CD14-positive monocyte (primary cell): ENCODE measurements around the gene NACC1. TPM values are rescaled to one million over a fixed set of nuclear protein-coding genes. Genes with fewer than 3 reads are reported as not detected.

Source experiments
- DNase-seq, 3 donors: peaks; one replicate each; pipeline ENCODE4 v3.0.0-alpha.2; 2011 to 2022
- H2AFZ ChIP-seq: 2 replicates; pipeline ENCODE4 v1.6.0; 2012; ENCODE audit warnings: mild to moderate bottlenecking, low read depth, low read length, inconsistent platforms; ENCODE audit not compliant: insufficient read depth, poor library complexity, severe bottlenecking
- H3K27ac ChIP-seq, 2 donors: 1 replicate in 1 of 2; 2 replicates in 1 of 2; pipeline ENCODE4 v1.5.1; 2012 to 2013; ENCODE audit warnings: low read length in 2 of 2, control low read depth in 1 of 2, inconsistent platforms in 1 of 2, low read depth in 1 of 2, mild to moderate bottlenecking in 1 of 2
- H3K27me3 ChIP-seq, 2 donors: one replicate each; pipeline versions ENCODE4 v1.6.0 to v1.6.1; 2011 to 2013; ENCODE audit warnings: low read length in 2 of 2; ENCODE audit not compliant: control insufficient read depth in 2 of 2, insufficient read depth in 2 of 2
- H3K36me3 ChIP-seq, 2 donors: replicated peaks in 1 of 2; 1 replicate in 1 of 2; 2 replicates in 1 of 2; pipeline versions ENCODE4 v1.5.1 to v1.6.1; 2012 to 2013; ENCODE audit warnings: low read length in 2 of 2, control low read depth in 1 of 2, inconsistent platforms in 1 of 2, mild to moderate bottlenecking in 1 of 2; ENCODE audit not compliant: insufficient read depth in 2 of 2, control insufficient read depth in 1 of 2
- H3K4me1 ChIP-seq, 2 donors: 1 replicate in 1 of 2; 2 replicates in 1 of 2; pipeline versions ENCODE4 v1.5.1 to v1.6.1; 2012 to 2013; ENCODE audit warnings: low read length in 2 of 2, control low read depth in 1 of 2, inconsistent platforms in 1 of 2, mild to moderate bottlenecking in 1 of 2, moderate library complexity in 1 of 2; ENCODE audit not compliant: insufficient read depth in 2 of 2, control insufficient read depth in 1 of 2
- H3K4me2 ChIP-seq: replicated peaks from 2 replicates; pipeline ENCODE3; 2012; ENCODE audit warnings: low read length, moderate library complexity, mild to moderate bottlenecking; ENCODE audit not compliant: poor library complexity, severe bottlenecking; ENCODE audit errors: extremely low read depth
- H3K4me3 ChIP-seq, 3 experiments: fragments of 200-600 bp in 1 of 3; sonication (generic) in 1 of 3; replicated peaks in 1 of 3; 1 replicate in 2 of 3; 2 replicates in 1 of 3; pipeline ENCODE4 v1.5.1; 2011 to 2013; ENCODE audit warnings: low read length in 3 of 3, mild to moderate bottlenecking in 3 of 3, control low read depth in 2 of 3, low read depth in 2 of 3, inconsistent platforms in 1 of 3, moderate library complexity in 1 of 3
- H3K79me2 ChIP-seq: 2 replicates; pipeline ENCODE4 v1.6.0; 2012; ENCODE audit warnings: mild to moderate bottlenecking, control low read depth, inconsistent platforms, low read length, moderate library complexity; ENCODE audit not compliant: insufficient read depth
- H3K9ac ChIP-seq: 2 replicates; pipeline ENCODE4 v1.6.0; 2017; ENCODE audit warnings: low read length, mild to moderate bottlenecking; ENCODE audit not compliant: insufficient read depth, poor library complexity, severe bottlenecking
- H3K9me3 ChIP-seq, 2 donors: replicated peaks in 1 of 2; 1 replicate in 1 of 2; 2 replicates in 1 of 2; pipeline versions ENCODE4 v1.5.1 to v1.6.1; 2012 to 2013; ENCODE audit warnings: low read length in 2 of 2, control low read depth in 1 of 2; ENCODE audit not compliant: control insufficient read depth in 1 of 2, insufficient read depth in 1 of 2
- H4K20me1 ChIP-seq: 2 replicates; pipeline ENCODE4 v1.6.0; 2012; ENCODE audit warnings: mild to moderate bottlenecking, low read length, control low read depth, moderate library complexity; ENCODE audit not compliant: insufficient read depth
- H3K27ac Mint-ChIP-seq, 7 donors: one replicate each; pipeline ENCODE4 v1.8.0; 2020; ENCODE audit warnings: mild to moderate bottlenecking in 7 of 7, mixed read lengths in 7 of 7, moderate library complexity in 6 of 7, inconsistent platforms in 2 of 7
- H3K27me3 Mint-ChIP-seq, 3 donors: one replicate each; pipeline ENCODE4 v1.8.0; 2021 to 2022; ENCODE audit warnings: low read depth in 3 of 3, mild to moderate bottlenecking in 3 of 3, mixed read lengths in 3 of 3, moderate library complexity in 3 of 3, inconsistent platforms in 1 of 3
- H3K36me3 Mint-ChIP-seq, 2 donors: one replicate each; pipeline ENCODE4 v1.8.0; 2020; ENCODE audit warnings: mixed read lengths in 2 of 2, inconsistent platforms in 1 of 2, mild to moderate bottlenecking in 1 of 2
- H3K4me1 Mint-ChIP-seq: one replicate; pipeline ENCODE4 v1.8.0; 2020; ENCODE audit warnings: mild to moderate bottlenecking, mixed read lengths
- H3K4me3 Mint-ChIP-seq, 2 donors: one replicate each; pipeline ENCODE4 v1.8.0; 2020; ENCODE audit warnings: mild to moderate bottlenecking in 2 of 2, mixed read lengths in 2 of 2, moderate library complexity in 1 of 2
- H3K9me3 Mint-ChIP-seq, 7 donors: one replicate each; pipeline ENCODE4 v1.8.0; 2020 to 2022; ENCODE audit warnings: mixed read lengths in 7 of 7, mild to moderate bottlenecking in 6 of 7, moderate library complexity in 6 of 7, inconsistent platforms in 2 of 7
- WGBS: methylation state at CpG from one replicate; pipeline ENCODE4 v1.1.5; 2013; ENCODE audit warnings: missing lambda C conversion rate; ENCODE audit not compliant: insufficient coverage; 5-methylcytosine and 5-hydroxymethylcytosine counted together
- intact Hi-C, 2 donors: fragments of 100-400 bp; cut with micrococcal nuclease; formaldehyde crosslinking; loops; one replicate each; pipeline versions ENCODE4 v1.15.0 to v1.15.1; 2023
- polyA plus RNA-seq, 3 donors: library from polyadenylated mRNA; depleted of rRNA in 1 of 3; unstranded in 2 of 3; stranded (reverse) in 1 of 3; fragments of 300-500 nt in 2 of 3; fragments of >200 nt in 1 of 3; fragmentation: Illumina TruSeq in 2 of 3; gene quantifications; 1 replicate in 2 of 3; 2 replicates in 1 of 3; pipeline ENCODE4 v1.2.3, GENCODE V29; 2012 to 2021
- TF ChIP-seq, protein P1 (sequence below): fragments of 200-600 bp; IDR thresholded peaks from one replicate; pipeline ENCODE4 v1.8.0; 2022; ENCODE audit warnings: antibody characterized with exemption, mild to moderate bottlenecking

NACC1 gene
- polyA plus RNA-seq, 3 donors, result 1.1 to 20.1 (median 2.2) TPM

GRCh38 chr19:13070425-13071140 lies 47.5 kb upstream of the NACC1 start:
- H3K36me3 ChIP-seq, result no peaks in the 10 kb centered on the region
- WGBS, result 96% methylated on average over 11 of the region's 32 CpGs
- H3K4me2 ChIP-seq, result no peak overlapping the region
- Mint-ChIP-seq H3K9me3 (no peaks in the 10 kb centered on the region), H3K27ac (no peak overlapping the region), H3K27me3 (peaks cover 0 to 4% (median 2%) of the 10 kb centered on the region in 3 donors), H3K4me1 (peaks cover 2% of the 10 kb centered on the region), H3K4me3 (no peak overlapping the region), H3K36me3 (peaks cover 4 to 5% of the 10 kb centered on the region in 2 donors)
- H3K9ac ChIP-seq, result no peak overlapping the region
- TF ChIP-seq, protein P1, sequence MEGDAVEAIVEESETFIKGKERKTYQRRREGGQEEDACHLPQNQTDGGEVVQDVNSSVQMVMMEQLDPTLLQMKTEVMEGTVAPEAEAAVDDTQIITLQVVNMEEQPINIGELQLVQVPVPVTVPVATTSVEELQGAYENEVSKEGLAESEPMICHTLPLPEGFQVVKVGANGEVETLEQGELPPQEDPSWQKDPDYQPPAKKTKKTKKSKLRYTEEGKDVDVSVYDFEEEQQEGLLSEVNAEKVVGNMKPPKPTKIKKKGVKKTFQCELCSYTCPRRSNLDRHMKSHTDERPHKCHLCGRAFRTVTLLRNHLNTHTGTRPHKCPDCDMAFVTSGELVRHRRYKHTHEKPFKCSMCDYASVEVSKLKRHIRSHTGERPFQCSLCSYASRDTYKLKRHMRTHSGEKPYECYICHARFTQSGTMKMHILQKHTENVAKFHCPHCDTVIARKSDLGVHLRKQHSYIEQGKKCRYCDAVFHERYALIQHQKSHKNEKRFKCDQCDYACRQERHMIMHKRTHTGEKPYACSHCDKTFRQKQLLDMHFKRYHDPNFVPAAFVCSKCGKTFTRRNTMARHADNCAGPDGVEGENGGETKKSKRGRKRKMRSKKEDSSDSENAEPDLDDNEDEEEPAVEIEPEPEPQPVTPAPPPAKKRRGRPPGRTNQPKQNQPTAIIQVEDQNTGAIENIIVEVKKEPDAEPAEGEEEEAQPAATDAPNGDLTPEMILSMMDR, result no peak
- intact Hi-C loops, result no loop called here
- no peak overlapping the region for H3K4me3 ChIP-seq
- H2AFZ ChIP-seq, result no peak overlapping the region
- H3K9me3 ChIP-seq, result no peaks in the 10 kb centered on the region
- no peaks in the 10 kb centered on the region for H3K27me3 ChIP-seq
- no peaks in the 10 kb centered on the region for H4K20me1 ChIP-seq
- no peak overlapping the region for H3K27ac ChIP-seq
- H3K4me1 ChIP-seq, result no peaks in the 10 kb centered on the region
- H3K79me2 ChIP-seq, result no peaks in the 10 kb centered on the region
- no peak for DNase-seq

DNA sequence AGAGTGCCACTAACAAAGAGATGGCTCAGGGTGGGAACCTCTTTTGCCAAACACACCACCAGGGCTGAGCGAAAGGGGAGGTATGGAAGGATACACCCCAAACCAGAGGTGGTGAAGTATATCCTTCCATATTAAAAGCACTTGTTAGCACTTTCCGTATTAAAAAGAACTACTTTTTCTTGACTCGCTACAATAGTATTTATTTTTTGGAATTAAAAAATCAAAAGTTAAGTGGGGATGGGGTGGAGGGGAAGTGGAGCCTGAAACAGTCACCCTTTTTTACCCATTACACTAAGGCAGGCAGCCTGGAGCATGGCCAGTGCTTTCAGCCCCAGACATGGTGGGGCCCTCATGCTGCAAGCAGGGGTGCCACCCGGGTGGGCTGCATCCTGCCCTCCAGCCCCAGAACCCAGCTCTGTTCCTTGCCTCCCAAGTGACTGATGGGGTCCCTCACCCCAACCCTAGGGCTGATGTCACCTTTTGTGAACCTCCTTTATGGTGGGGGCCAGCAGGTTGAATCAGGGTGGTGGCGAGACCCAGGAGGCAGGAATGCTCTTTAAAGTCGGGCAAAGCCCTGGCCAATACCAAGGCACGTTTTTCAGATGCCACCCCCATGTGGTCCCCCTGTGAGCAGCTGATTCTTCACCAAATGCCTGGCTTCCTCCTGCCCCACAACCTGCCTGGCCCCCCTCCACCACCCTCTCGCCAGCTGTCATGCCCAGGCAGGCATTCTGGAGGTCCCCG lies 46.4 kb upstream of the NACC1 start:
- Histone ChIP-seq H2AFZ (no peak overlapping the region), H3K27me3 (no peaks in the 10 kb centered on the region), H3K27ac (no peak overlapping the region), H3K9me3 (no peaks in the 10 kb centered on the region), H4K20me1 (no peaks in the 10 kb centered on the region), H3K4me2 (no peak overlapping the region), H3K9ac (no peak overlapping the region), H3K79me2 (no peaks in the 10 kb centered on the region), H3K4me1 (no peaks in the 10 kb centered on the region), H3K4me3 (no peak overlapping the region), H3K36me3 (no peaks in the 10 kb centered on the region)
- H3K36me3 Mint-ChIP-seq, result peaks cover 4 to 5% of the 10 kb centered on the region in 2 donors
- H3K4me3 Mint-ChIP-seq, result no peak overlapping the region
- H3K9me3 Mint-ChIP-seq, result no peaks in the 10 kb centered on the region
- 16% methylated on average over 4 of the region's 9 CpGs for WGBS
- H3K27ac Mint-ChIP-seq, result no peak overlapping the region
- DNase-seq, result no peak
- H3K27me3 Mint-ChIP-seq, result peaks cover 0 to 4% (median 2%) of the 10 kb centered on the region in 3 donors
- intact Hi-C loops, result no loop called here
- H3K4me1 Mint-ChIP-seq, result no peaks in the 10 kb centered on the region
- TF ChIP-seq, protein P1, result no peak
